Activated CD8-positive, alpha-beta T cell treated with anti-CD3 and anti-CD28 coated beads for 36 hours (primary cell): ENCODE results near the gene PRKAB1. TPM values are rescaled to one million over a fixed set of nuclear protein-coding genes. Genes with fewer than 3 reads are reported as not detected.

Experiments
- ATAC-seq: fragments of 200-7000 bp; cut with Tn5 transposase; one replicate; pipeline ENCODE4 v1.10.0; 2021; ENCODE audit warnings: mild to moderate bottlenecking, moderate library complexity
- CTCF ChIA-PET: fragments of 350-600 bp; sonication (Branson Sonifier 250); formaldehyde crosslinking; loops from one replicate; lab custom pipeline; 2021; ENCODE audit warnings: antibody characterized with exemption; lab: Charles Lee
- POLR2A ChIA-PET: fragments of 350-600 bp; sonication (Branson Sonifier 250); formaldehyde crosslinking; loops from one replicate; lab custom pipeline; 2021; ENCODE audit warnings: antibody characterized with exemption; lab: Charles Lee
- DNase-seq: peaks from one replicate; pipeline ENCODE4 v3.0.0-alpha.2; 2020
- H3K27ac Mint-ChIP-seq: one replicate; pipeline ENCODE4 v1.8.0; 2021; ENCODE audit warnings: mild to moderate bottlenecking, mixed read lengths
- H3K27me3 Mint-ChIP-seq: one replicate; pipeline ENCODE4 v1.8.0; 2021; ENCODE audit warnings: mixed read lengths
- H3K36me3 Mint-ChIP-seq: one replicate; pipeline ENCODE4 v1.8.0; 2021; ENCODE audit warnings: low read depth, mixed read lengths
- H3K4me1 Mint-ChIP-seq: one replicate; pipeline ENCODE4 v1.8.0; 2021; ENCODE audit warnings: low read depth, mixed read lengths
- H3K4me3 Mint-ChIP-seq: one replicate; pipeline ENCODE4 v1.8.0; 2021; ENCODE audit warnings: mild to moderate bottlenecking, moderate library complexity, mixed read lengths
- H3K9me3 Mint-ChIP-seq: one replicate; pipeline ENCODE4 v1.8.0; 2021; ENCODE audit warnings: mixed read lengths
- intact Hi-C: fragments of 100-400 bp; cut with micrococcal nuclease; formaldehyde crosslinking; loops from one replicate; pipeline ENCODE4 v1.10.0; 2022
- total RNA-seq, 2 experiments: library from RNA; stranded (reverse); gene quantifications; one replicate each; pipeline ENCODE4 v1.2.3, GENCODE V29; 2021
- TF ChIP-seq, protein P1 (sequence below): fragments of 200-600 bp; IDR thresholded peaks from one replicate; pipeline ENCODE4 v1.8.0; 2022; ENCODE audit warnings: antibody characterized with exemption, mild to moderate bottlenecking

Gene PRKAB1
- total RNA-seq, 2 experiments from 2014 or later: 21.0 to 24.8 TPM

DNA sequence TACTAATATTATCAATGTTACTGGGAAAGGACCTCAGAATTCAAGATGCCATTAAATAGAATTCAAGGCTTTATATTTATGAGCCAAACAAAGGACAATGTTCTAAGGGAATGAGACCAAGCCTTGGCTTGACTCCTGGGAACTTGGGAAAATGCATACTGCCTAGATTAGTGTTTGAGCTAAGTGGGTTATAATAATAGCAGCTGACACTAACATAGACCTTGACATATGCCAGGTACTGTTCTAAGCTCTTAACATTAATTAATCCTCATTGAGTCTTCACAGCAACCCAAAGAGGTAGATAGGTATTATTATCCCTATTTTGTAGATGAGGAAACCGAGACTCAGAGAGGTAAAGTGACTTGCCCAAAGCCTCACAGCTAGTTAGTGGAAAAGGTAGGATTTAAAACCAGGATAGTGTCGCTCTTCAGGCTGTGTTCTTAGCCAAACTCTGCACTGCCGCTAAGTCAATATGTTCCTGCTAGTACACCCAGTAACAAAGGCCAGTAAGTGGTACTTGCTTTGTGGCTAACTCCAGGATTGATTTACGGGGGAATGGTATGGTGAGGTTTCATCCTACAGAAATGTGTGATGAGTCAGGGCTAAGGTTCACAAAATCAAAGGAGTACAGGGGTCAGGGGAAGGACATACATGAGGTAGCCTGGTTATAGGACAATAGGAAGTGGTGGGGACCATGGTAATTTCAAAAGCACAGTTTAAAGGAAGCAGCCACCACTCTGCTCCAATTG, 35.8 kb upstream of the PRKAB1 start:
- ChIA-PET CTCF (interaction anchor here (1.0 to 2.4 kb wide), 3 partner anchors 11 to 188 kb away, joined by 3 to 8 read pairs (median 4); no protein-coding TSS in a partner anchor), POLR2A (no interaction called here)
- TF ChIP-seq, protein P1, sequence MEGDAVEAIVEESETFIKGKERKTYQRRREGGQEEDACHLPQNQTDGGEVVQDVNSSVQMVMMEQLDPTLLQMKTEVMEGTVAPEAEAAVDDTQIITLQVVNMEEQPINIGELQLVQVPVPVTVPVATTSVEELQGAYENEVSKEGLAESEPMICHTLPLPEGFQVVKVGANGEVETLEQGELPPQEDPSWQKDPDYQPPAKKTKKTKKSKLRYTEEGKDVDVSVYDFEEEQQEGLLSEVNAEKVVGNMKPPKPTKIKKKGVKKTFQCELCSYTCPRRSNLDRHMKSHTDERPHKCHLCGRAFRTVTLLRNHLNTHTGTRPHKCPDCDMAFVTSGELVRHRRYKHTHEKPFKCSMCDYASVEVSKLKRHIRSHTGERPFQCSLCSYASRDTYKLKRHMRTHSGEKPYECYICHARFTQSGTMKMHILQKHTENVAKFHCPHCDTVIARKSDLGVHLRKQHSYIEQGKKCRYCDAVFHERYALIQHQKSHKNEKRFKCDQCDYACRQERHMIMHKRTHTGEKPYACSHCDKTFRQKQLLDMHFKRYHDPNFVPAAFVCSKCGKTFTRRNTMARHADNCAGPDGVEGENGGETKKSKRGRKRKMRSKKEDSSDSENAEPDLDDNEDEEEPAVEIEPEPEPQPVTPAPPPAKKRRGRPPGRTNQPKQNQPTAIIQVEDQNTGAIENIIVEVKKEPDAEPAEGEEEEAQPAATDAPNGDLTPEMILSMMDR: no peak
- H3K27me3 Mint-ChIP-seq: peaks cover 15% of the 10 kb centered on the region
- ATAC-seq (no peak), DNase-seq (no peak)
- no peaks in the 10 kb centered on the region for H3K36me3 Mint-ChIP-seq
- no peak overlapping the region for H3K4me3 Mint-ChIP-seq
- no peak overlapping the region for H3K27ac Mint-ChIP-seq
- no peaks in the 10 kb centered on the region for H3K9me3 Mint-ChIP-seq
- intact Hi-C loops: no loop called here
- no peaks in the 10 kb centered on the region for H3K4me1 Mint-ChIP-seq

DNA sequence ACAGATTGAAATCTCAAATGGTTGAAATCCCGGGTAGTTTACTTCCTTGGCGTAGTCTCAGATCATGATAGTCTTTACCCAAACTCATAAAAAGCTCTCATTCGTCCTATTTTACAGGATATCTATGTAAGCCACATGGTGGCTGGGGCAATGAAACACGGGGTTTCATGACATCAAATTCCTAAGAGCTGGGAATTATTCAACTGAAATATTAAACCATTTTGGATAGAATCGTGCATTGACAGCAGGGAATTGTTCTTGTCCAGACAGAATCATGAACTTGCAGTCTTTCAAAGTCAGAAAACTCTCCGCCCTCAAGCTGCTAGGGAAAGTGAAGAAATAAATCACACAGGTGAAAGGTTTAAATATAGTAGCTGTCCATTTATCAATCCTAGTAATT, 33.2 kb upstream of the PRKAB1 start:
- TF ChIP-seq, protein P1: no peak
- ChIA-PET CTCF (interaction anchor here (0.6 to 2.4 kb wide), 3 partner anchors 8 to 585 kb away, joined by 3 to 8 read pairs (median 4); no protein-coding TSS in a partner anchor), POLR2A (no interaction called here)
- H3K9me3 Mint-ChIP-seq: no peaks in the 10 kb centered on the region
- ATAC-seq: no peak
- no peak for DNase-seq
- no peak overlapping the region for H3K4me3 Mint-ChIP-seq
- intact Hi-C loops: no loop called here
- no peaks in the 10 kb centered on the region for H3K4me1 Mint-ChIP-seq
- H3K36me3 Mint-ChIP-seq: no peaks in the 10 kb centered on the region
- peaks cover 14% of the 10 kb centered on the region for H3K27me3 Mint-ChIP-seq
- H3K27ac Mint-ChIP-seq: no peak overlapping the region

DNA sequence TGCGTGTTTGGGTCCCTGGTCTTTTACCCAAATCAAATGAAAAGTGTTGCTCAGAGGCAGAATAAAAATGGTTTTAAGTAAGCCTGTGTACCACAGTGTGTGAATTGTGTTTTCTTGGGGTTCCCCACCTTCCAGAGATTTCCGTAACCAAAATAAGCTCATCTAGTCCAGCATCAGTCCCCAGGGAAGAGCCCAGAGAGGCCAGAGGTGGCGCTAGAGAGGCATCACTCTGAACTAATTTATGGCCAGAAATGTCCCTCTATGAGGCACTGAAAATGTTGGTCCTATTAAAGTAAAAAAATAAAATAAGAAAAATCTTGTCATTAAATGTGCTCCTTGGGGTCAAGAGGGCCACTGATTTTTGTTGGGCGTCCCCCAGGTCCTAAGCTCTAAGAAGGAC, 24.9 kb upstream of the PRKAB1 start:
- H3K27ac Mint-ChIP-seq: no peak overlapping the region
- intact Hi-C loops: loop anchor here (10.0 kb wide), 1 partner anchor 198 kb away; no protein-coding TSS in a partner anchor
- CTCF ChIA-PET: interaction anchor here (0.6 to 2.0 kb wide), 9 partner anchors 9 to 259 kb away, joined by 3 to 21 read pairs (median 4); partner anchors contain the start of gene PRKAB1
- H3K27me3 Mint-ChIP-seq: peaks cover 5% of the 10 kb centered on the region
- TF ChIP-seq, protein P1: peak; percentile 37
- POLR2A ChIA-PET: no interaction called here
- H3K4me1 Mint-ChIP-seq: no peaks in the 10 kb centered on the region
- ATAC-seq (no peak), DNase-seq (no peak)
- no peak overlapping the region for H3K4me3 Mint-ChIP-seq
- H3K9me3 Mint-ChIP-seq: no peaks in the 10 kb centered on the region
- no peaks in the 10 kb centered on the region for H3K36me3 Mint-ChIP-seq

DNA sequence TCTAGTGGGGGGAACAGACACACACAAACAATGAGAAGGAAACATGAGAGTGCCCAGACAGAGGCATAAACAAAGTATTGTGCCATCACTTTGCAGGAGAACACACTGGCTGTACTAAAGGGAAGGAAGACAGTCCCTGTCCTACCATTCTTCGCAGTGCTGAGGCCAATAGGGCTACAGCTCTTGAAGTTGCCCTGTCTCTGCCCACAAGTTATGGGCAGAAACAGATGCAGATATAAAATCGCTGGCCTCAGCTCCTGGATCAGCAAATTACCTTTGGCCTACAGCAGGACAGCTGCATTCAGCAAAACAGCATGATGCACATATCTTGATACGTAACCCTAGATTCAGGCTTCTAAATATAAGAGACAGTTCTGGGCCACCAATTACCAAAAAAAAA, 23.0 kb upstream of the PRKAB1 start:
- intact Hi-C loops: loop anchor here (10.0 kb wide), 1 partner anchor 200 kb away; no protein-coding TSS in a partner anchor
- TF ChIP-seq, protein P1: no peak
- Mint-ChIP-seq H3K4me3 (no peak overlapping the region), H3K9me3 (no peaks in the 10 kb centered on the region), H3K36me3 (no peaks in the 10 kb centered on the region), H3K27ac (no peak overlapping the region), H3K4me1 (peaks cover 3% of the 10 kb centered on the region), H3K27me3 (peaks cover 5% of the 10 kb centered on the region)
- DNase-seq: no peak
- no peak for ATAC-seq
- POLR2A ChIA-PET: no interaction called here
- CTCF ChIA-PET: interaction anchor here (2.0 kb wide), 1 partner anchor 14 kb away, joined by 4 read pairs; no protein-coding TSS in a partner anchor

DNA sequence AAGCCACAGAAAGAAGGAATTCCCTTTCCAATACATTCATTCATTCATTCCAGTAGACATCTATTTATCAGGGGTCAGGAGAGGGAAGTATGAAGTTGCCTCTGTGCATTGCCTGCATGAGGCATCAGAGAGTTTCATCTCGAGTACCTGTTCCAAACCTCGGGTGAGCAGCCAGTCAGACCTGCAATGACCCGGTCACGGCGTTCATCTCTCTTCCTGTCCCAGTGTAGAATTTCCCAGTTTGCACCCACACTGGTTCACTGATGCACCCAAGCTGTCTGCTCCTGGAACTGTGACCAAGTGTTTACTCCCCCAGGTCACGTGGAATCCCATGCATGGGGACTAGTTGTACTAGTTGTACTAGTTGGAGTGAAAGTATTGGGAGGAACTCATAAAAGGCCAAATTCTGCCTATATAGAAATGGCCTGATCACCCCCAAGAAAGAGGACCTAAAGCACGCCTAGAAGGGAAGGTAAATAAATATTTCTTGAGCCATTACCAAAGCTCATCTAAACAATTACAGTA, 22.3 kb upstream of the PRKAB1 start:
- Mint-ChIP-seq H3K4me3 (no peak overlapping the region), H3K27me3 (peaks cover 3% of the 10 kb centered on the region), H3K4me1 (peaks cover 3% of the 10 kb centered on the region), H3K36me3 (no peaks in the 10 kb centered on the region), H3K27ac (no peak overlapping the region), H3K9me3 (no peaks in the 10 kb centered on the region)
- no peak for DNase-seq
- no peak for ATAC-seq
- ChIA-PET POLR2A (no interaction called here), CTCF (no interaction called here)
- TF ChIP-seq, protein P1: no peak
- intact Hi-C loops: loop anchor here (10.0 kb wide), 1 partner anchor 201 kb away; no protein-coding TSS in a partner anchor
